Measurements from ENCODE around the gene LRMDA.

- TF ChIP-seq, protein P1, sequence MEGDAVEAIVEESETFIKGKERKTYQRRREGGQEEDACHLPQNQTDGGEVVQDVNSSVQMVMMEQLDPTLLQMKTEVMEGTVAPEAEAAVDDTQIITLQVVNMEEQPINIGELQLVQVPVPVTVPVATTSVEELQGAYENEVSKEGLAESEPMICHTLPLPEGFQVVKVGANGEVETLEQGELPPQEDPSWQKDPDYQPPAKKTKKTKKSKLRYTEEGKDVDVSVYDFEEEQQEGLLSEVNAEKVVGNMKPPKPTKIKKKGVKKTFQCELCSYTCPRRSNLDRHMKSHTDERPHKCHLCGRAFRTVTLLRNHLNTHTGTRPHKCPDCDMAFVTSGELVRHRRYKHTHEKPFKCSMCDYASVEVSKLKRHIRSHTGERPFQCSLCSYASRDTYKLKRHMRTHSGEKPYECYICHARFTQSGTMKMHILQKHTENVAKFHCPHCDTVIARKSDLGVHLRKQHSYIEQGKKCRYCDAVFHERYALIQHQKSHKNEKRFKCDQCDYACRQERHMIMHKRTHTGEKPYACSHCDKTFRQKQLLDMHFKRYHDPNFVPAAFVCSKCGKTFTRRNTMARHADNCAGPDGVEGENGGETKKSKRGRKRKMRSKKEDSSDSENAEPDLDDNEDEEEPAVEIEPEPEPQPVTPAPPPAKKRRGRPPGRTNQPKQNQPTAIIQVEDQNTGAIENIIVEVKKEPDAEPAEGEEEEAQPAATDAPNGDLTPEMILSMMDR (IDR thresholded peaks at IDR 0.05; ENCODE audit: extremely low read depth in 1 of 2, insufficient read depth in 1 of 2, low read depth in 1 of 2, low read length in 2 of 2), result no peak
- TF ChIP-seq EZH2 (IDR thresholded peaks at IDR 0.05; ENCODE audit: borderline replicate concordance, low read depth, low read length, severe bottlenecking), result no peak
- TF ChIP-seq MAX (IDR thresholded peaks at IDR 0.05; ENCODE audit: insufficient read depth, insufficient read length), result no peak
- TF ChIP-seq POLR2A (IDR thresholded peaks at IDR 0.05; ENCODE audit: low read depth, low read length), result no peak
Observed at GRCh38 chr10:76582531-76582930, 1151.1 kb downstream of the LRMDA start.
